ENCODE measurements around the gene CHST15. TPM values are rescaled to one million over a fixed set of nuclear protein-coding genes. Genes with fewer than 3 reads are reported as not detected.

The CHST15 gene
- total and polyA plus RNA-seq, 2 of the 8 experiments (the other 6 are each of a cell fraction or from before 2014, with no cell fraction given): 8.8 to 9.1 TPM

GRCh38 chr10:124083047-124083739 is 10.2 kb downstream of the CHST15 start:
- H3K18ac ChIP-seq (ENCODE audit: extremely low read depth, low read length): no peak overlapping the region
- no peak overlapping the region for H3K27ac ChIP-seq (ENCODE audit: low read depth, low read length)
- no peak overlapping the region for H4K91ac ChIP-seq (replicated peaks; ENCODE audit: insufficient read length, low read length)
- no peak for DNase-seq (ENCODE audit: low read depth in 1 of 2, low spot score in 2 of 2)
- H3K4me3 ChIP-seq (ENCODE audit: extremely low read depth in 1 of 4, insufficient read depth in 2 of 4, low read depth in 3 of 4, low read length in 4 of 4): no peak overlapping the region
- no peaks in the 10 kb centered on the region for H3K27me3 ChIP-seq (replicated peaks in 1 of 4; ENCODE audit: control insufficient read depth in 3 of 4, extremely low read depth in 1 of 4, insufficient read depth in 3 of 4, low read length in 3 of 4)
- H4K8ac ChIP-seq (ENCODE audit: extremely low read depth, insufficient read depth, low read length): no peak overlapping the region
- no peak overlapping the region for H4K5ac ChIP-seq (ENCODE audit: insufficient read length, low read depth, low read length)
- no peak overlapping the region for H3K23ac ChIP-seq (ENCODE audit: insufficient read length)
- H3K79me2 ChIP-seq (ENCODE audit: control insufficient read depth in 1 of 2, insufficient read depth in 2 of 2, low read length in 2 of 2): no peaks in the 10 kb centered on the region; a peak in 2 of 4 replicates
- TF ChIP-seq CEBPB (IDR thresholded peaks at IDR 0.05; ENCODE audit: low read depth, low read length): no peak
- no peak for TF ChIP-seq ATF2 (IDR thresholded peaks at IDR 0.05; ENCODE audit: low read length)
- no peak for TF ChIP-seq SIX5 (IDR thresholded peaks at IDR 0.05; ENCODE audit: low read depth, low read length)
- TF ChIP-seq BACH1 (IDR thresholded peaks at IDR 0.05; ENCODE audit: low read length): no peak
- no peak for TF ChIP-seq PHF8 (conservative IDR thresholded peaks at IDR 0.05; ENCODE audit: low read depth, low read length)
- TF ChIP-seq JUND (IDR thresholded peaks at IDR 0.05; ENCODE audit: low read length): no peak
- no peak overlapping the region for H3K4me2 ChIP-seq (ENCODE audit: insufficient read depth in 1 of 2, low read depth in 2 of 2, low read length in 2 of 2)
- CTCF ChIA-PET (ENCODE audit: partially characterized antibody): interaction anchor here (0.9 to 1.7 kb wide), 4 partner anchors 8 to 321 kb away, joined by 3 to 6 read pairs (median 5); no protein-coding TSS in a partner anchor
- WGBS, 2 experiments (ENCODE audit: extremely low coverage in 1 of 2, insufficient coverage in 1 of 2, insufficient read length in 1 of 2, insufficient replicate concordance in 2 of 2, low coverage in 1 of 2, low lambda C conversion rate in 2 of 2, missing lambda C conversion rate in 1 of 2): 94% methylated on average over 10 of the region's 10 CpGs; no CpG with 5 or more reads in 1 of the 2 experiments
- no peak for FAIRE-seq
- no peak overlapping the region for H2BK15ac ChIP-seq (ENCODE audit: low read length)
- H2AFZ ChIP-seq (ENCODE audit: low read length): no peak overlapping the region
- H3K23me2 ChIP-seq (ENCODE audit: low read depth, low read length): no peaks in the 10 kb centered on the region
- no peak overlapping the region for H3K56ac ChIP-seq (replicated peaks; ENCODE audit: insufficient read length, low read depth, low read length)
- peaks cover 2% of the 10 kb centered on the region; the same call in 1 of the 2 replicates for H3K79me1 ChIP-seq (ENCODE audit: low read depth, low read length)
- H2BK20ac ChIP-seq (ENCODE audit: low read length): no peak overlapping the region
- no peaks in the 10 kb centered on the region for H3K36me3 ChIP-seq (ENCODE audit: control insufficient read depth in 2 of 4, insufficient read depth in 4 of 4, low read length in 3 of 4)
- POLR2A ChIA-PET (ENCODE audit: partially characterized antibody): interaction anchor here (1.7 kb wide), 1 partner anchor 10 kb away, joined by 5 read pairs; the partner anchor contains the start of gene CHST15
- H2BK5ac ChIP-seq (ENCODE audit: low read depth, low read length): no peak overlapping the region
- H4K20me1 ChIP-seq (replicated peaks in 1 of 2; ENCODE audit: control insufficient read depth in 1 of 2, insufficient read depth in 2 of 2, low read length in 2 of 2): peaks cover 0 to 3% of the 10 kb centered on the region in 2 experiments
- no peak overlapping the region for H3K9ac ChIP-seq (replicated peaks in 1 of 4; ENCODE audit: extremely low read depth in 1 of 4, low read depth in 3 of 4, low read length in 3 of 4)
- H3K4ac ChIP-seq (replicated peaks; ENCODE audit: insufficient read length, low read depth, low read length): no peak overlapping the region
- H3K9me3 ChIP-seq (ENCODE audit: insufficient read depth in 2 of 2, low read depth in 1 of 2, low read length in 1 of 2): no peaks in the 10 kb centered on the region
- no peak overlapping the region for H2BK120ac ChIP-seq (replicated peaks; ENCODE audit: low read depth, low read length)
- no peak overlapping the region for H3K14ac ChIP-seq (ENCODE audit: insufficient read length)
- no peak overlapping the region for H2AK5ac ChIP-seq (ENCODE audit: low read depth, low read length)
- H2BK12ac ChIP-seq (ENCODE audit: low read depth, low read length): no peak overlapping the region
- no peaks in the 10 kb centered on the region; a peak in 1 of 7 replicates for H3K4me1 ChIP-seq (replicated peaks in 1 of 4; ENCODE audit: control insufficient read depth in 3 of 4, insufficient read depth in 4 of 4, low read length in 3 of 4)
